Stimulated activated CD8-positive, alpha-beta memory T cell treated with anti-CD3 and anti-CD28 coated beads, Interleukin-7, amount 100 ng/mL, for 48 hours (primary cell): Measurements from ENCODE around the gene ZDHHC3.
"Not testable (repeated sequence)": the region's sequence is repeated elsewhere in the genome, so short reads cannot be mapped to it uniquely, and the experiment has no call there.

Experiments
- DNase-seq, 2 donors: peaks; one replicate each; pipeline ENCODE4 v3.0.0-alpha.2; 2020; ENCODE audit warnings: low read depth in 1 of 2; ENCODE audit errors: extremely low read depth in 1 of 2

The ZDHHC3 gene

DNA sequence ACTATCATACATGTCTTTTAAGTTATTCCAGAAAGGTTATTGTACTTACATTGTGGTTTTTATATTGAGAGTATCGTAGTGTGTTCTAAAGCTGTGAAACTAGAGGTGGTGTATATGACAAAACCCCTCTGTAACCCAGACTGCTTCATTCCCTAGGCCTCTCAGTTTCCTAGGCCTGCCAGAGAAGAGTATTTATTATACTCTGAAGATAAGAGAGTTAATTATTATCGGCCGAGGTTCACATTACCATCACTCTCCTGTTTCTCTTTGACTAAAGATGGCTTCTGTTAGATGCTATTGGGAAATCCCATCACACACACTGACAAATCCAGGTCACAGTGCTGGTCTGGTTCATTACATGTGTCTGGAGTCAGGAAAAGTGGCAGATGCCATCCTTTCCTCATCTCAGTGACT is 20.6 kb upstream of the ZDHHC3 start:
- no peak for DNase-seq

- no peak for DNase-seq
These were observed 19.3 kb upstream of the ZDHHC3 start for GRCh38 chr3:44995142-44995770.

DNA sequence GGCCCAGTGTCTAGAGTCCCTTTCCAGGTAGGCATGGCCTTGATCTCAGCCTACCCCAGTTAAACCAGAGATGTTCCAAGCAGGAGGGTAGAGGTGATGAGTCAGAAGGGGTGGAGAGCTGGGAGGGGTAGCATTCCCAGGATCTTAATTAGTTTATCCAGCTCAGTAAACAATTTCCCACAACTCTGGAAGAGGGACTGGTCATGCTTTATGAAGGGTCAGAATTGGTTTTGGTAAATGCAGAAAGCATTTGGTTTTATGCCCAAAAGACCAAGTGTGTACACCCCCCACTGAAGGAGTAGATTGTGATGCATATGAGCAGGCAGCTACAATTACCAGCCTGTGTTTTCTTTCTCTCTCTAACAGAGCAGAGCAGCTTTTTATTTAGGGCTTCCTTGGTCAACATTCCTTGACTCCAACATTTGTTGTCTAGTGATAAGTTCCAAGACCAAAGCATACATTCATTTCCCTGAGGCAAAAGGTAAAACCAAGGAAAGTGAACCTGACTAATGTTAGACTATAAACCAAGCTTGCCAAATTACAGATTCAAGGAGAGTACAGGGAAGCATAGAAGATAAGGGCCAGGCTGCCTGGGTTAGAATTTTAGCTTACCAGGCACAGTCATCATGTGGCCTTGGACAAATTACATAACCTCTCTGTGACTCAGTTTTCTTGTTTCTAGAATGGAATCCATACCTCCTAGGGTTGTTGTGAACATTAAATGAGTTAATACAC is 17.7 kb upstream of the ZDHHC3 start:
- no peak for DNase-seq

GRCh38 chr3:44992555-44993470 is 16.8 kb upstream of the ZDHHC3 start:
- no peak for DNase-seq

DNA sequence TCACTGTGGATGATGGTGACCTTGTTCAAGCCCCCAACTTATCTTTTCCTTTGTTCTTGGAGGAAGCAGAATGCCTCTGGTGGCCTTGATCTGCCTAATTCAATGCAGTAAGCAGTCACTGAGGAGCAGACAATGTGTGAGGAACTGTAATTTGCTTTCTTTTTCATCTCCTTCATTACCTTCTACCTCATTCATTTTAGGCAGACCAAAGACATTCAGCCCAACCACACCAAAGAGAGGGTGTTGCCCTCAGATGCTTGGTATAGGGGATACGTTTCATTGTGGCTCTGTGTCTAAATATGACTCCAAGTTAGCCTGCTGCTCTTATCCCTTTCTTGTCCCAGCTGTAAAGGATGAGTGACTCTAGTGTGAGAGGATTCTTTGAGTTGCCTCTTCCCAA is 15.4 kb upstream of the ZDHHC3 start:
- DNase-seq, result no peak

DNA sequence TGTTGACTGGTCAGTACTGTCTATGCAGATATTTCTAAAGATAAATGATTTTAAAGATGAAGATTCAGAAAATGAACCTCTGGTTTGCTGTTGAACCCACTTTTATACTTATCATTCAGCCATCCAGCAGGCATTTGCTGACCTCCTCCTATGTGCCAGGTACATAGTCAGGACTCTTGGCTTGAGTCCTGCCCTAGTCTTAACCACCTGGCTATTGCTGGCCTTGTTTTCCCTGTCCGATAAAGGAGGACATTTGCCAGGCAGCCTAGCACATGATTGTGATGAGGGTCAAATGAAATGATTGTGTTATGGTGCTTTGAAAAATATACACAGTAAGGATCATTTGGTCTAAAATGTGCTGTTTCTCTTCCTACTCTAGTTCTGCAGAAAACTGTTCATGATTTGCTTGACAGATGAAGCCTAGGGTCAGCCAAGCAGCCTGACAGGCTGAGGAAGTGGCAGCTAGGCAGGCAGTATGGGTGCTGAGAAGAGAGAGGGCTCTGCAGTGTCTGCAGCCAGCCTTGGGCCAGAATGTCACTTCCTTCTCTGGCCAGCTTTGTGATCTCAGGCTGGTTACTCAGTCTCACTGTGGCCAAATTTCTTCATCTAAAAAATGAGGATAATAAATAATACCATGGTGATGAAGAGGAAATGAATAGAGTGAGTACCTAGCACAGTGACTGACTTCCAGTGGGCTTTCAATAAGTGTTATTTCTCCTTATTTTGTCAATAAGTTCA is 13.8 kb upstream of the ZDHHC3 start:
- no peak for DNase-seq

DNA sequence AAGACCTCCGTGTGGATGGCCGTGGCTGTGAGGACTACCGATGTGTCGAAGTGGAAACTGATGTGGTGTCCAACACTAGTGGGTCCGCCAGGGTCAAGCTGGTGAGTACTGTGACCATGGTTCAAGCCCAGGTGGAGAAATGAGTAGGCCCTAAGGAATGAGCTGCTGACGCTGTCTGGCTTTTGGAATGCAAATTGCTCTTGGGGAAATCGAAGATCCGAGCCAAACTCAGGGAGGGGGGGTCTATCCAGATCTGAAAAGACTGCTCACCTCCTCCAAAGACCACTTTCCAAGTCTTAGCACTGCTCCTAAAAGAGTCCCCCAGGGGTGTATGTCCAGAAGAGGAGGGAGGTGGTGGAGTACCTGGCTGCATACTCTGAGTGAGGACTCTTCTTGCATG is 13.2 kb upstream of the ZDHHC3 start:
- no peak for DNase-seq

- no peak for DNase-seq
These were observed 12.1 kb upstream of the ZDHHC3 start for GRCh38 chr3:44988073-44988472.

DNA sequence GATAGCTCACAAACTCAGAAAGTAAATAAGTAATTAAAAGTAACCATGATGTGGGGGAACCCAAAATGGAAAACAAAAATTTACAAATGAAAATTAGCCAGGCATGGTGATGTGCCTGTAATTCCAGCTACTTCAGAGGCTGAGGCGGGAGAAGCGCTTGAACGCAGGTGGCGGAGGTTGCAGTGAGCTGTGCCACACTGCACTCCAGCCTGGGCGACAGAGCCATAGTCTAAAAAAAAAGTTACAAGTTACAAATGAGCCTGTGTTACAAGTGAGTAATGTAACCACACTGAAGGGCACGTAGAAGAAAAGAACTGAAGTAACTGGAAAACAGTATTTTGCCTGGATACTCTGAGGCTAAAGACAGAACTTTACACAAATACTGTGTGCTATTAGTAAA is 11.4 kb upstream of the ZDHHC3 start:
- DNase-seq, result no peak

DNA sequence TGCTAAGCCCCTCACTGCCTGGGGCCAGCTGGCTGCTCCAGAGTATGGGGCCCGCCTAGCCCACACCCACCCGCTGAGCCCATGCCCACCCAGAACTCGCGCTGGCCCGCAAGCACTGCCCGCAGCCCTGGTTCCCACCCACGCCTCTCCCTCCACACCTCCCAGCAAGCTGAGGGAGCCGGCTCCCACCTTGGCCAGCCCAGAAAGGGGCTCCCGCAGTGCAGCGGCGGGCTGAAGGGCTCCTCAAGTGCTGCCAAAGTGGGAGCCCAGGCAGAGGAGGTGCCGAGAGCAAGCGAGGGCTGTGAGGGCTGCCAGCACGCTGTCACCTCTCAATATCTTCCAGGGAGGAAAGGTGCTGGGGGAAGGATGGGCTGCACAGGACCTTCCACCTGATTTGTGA is 10.4 kb upstream of the ZDHHC3 start:
- DNase-seq, result not testable (repeated sequence)

DNA sequence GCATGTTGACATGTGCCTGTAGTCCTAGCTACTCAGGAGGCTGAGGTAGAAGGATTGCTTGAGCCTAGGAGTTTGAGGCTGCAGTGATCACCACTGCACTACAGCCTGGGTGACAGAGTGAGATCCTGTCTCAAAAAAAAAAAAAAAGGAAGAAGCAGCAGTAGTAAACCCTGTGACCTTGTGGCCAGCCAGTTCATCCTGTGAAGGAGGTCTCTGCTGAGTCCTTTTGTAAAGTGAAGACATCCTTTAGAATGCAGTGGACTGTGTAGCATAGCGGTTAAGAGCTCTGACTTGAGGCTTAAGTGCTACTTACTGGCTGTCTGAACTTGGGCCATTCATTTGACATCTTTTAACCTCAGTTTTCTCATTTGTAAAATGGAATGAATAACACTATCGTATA is 8.4 kb upstream of the ZDHHC3 start:
- no peak for DNase-seq

GRCh38 chr3:44983484-44983941 is 7.5 kb upstream of the ZDHHC3 start:
- DNase-seq, result no peak

DNA sequence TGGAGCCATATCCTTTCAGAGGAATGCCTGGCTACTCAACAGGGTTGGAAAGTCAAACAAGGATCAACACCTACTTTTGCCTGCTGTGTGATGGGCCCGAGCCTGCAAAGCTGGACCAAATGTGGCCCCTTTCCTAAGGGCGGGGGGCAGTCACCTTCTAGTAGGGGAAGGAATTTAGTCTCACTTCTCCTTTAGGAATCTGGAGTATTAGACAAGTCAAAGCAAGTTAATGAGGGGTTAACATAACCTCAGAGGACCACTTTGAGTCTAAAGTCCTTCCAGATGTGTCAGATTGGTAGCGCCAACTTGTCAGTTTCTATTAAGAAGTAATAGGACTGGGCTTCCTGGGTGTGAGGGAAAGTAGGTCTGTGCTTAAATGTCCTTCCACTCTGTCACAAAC is 6.8 kb upstream of the ZDHHC3 start:
- DNase-seq, result no peak

- DNase-seq, result no peak
These were observed 5.8 kb upstream of the ZDHHC3 start for GRCh38 chr3:44981751-44982150.

DNA sequence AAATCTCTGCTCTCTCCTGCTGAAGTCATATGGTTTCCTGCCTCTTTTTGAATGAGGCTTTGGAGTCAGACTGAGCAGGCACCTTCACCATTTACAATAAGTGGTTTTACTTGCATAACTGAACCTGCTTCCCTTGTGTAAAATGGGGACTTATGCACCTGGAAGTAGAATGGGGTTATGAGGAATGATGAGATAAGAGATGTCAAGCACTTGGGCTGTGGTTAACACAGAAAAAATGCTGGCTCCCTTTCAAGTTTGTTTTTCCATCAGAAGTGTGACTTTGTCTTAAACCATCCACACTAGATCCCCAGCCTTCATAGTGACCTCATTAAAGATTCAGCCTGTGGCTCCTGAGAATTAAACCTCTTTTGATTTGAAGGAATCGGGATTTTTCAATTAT is 5.2 kb upstream of the ZDHHC3 start:
- no peak for DNase-seq

DNA sequence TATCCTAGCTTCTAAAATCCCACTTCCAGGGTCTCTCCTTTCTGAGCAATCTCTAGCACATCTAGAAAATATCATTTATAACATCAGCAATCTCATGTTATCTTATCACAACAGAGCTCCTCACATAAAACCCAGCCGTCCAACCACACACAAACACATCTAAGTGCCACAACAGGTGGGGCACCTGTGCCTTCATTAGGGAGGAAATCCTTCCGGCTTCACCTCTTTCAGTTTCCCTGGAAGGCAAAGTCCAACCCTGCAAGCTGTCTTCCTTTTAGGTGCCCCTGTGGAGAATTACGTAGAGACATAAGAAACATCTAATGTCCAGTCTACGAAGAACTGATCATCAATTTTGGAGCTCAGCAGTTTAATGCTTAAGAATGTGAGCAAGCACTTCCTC is 1.6 kb downstream of the ZDHHC3 start:
- DNase-seq, result no peak

GRCh38 chr3:44970926-44971490 is 5.0 kb downstream of the ZDHHC3 start:
- no peak for DNase-seq

GRCh38 chr3:44969828-44970179 is 6.2 kb downstream of the ZDHHC3 start:
- no peak for DNase-seq

GRCh38 chr3:44969154-44969827 is 6.7 kb downstream of the ZDHHC3 start:
- no peak for DNase-seq

- no peak for DNase-seq
These were observed 7.5 kb downstream of the ZDHHC3 start for GRCh38 chr3:44968447-44968858.
